HCT116 (cell line): ENCODE data around the gene SMAD7. TPM values are rescaled to one million over a fixed set of nuclear protein-coding genes. Genes with fewer than 3 reads are reported as not detected.
A peak's percentile ranks its signal among the peaks of the same experiment; 100 is the strongest.

Experiments used
- ATAC-seq: fragments of 200-7000 bp; cut with Tn5 transposase; 2 replicates; pipeline ENCODE4 v1.9.1; 2020; ENCODE audit warnings: mild to moderate bottlenecking, moderate library complexity
- BruUV-seq: library from RNA; stranded (reverse); fragments of 400-500 nt; replicated peaks from 2 replicates; lab custom pipeline; 2021; lab: Mats Ljungman, UMichigan
- CTCF ChIA-PET: fragments of 300-600 bp; sonication (Branson Sonifier 250); formaldehyde crosslinking; loops from one replicate; lab custom pipeline; 2021; ENCODE audit warnings: antibody characterized with exemption; lab: Charles Lee
- POLR2A ChIA-PET: fragments of 300-600, 350-600 bp; sonication (Branson Sonifier 250); formaldehyde crosslinking; loops from one replicate; lab custom pipeline; 2021; ENCODE audit warnings: antibody characterized with exemption; lab: Charles Lee
- RAD21 ChIA-PET, 2 experiments: fragments of 300-600 bp; sonication (Branson Sonifier 250); formaldehyde crosslinking; loops; one replicate each; lab custom pipeline; 2023; ENCODE audit warnings: low total read pairs in 2 of 2; ENCODE audit not compliant: uncharacterized antibody in 2 of 2, unreplicated experiment in 2 of 2, low non-redundant PET in 1 of 2; lab: Charles Lee
- DNase-seq: peaks from one replicate; pipeline ENCODE4 v3.0.0-alpha.2; 2010; ENCODE audit warnings: low read depth, low spot score
- H2AFZ ChIP-seq: fragments of 200-600 bp; shearing (Covaris generic), sonication (generic); 2 replicates; pipeline ENCODE4 v1.6.1; 2017; ENCODE audit warnings: low read depth, mixed run types, mixed read lengths, antibody characterized with exemption, low read length; ENCODE audit not compliant: poor library complexity, severe bottlenecking
- H3K27ac ChIP-seq: 2 replicates; pipeline ENCODE4 v1.5.1; 2012; ENCODE audit warnings: low read depth, low read length
- H3K27me3 ChIP-seq: fragments of 200-600 bp; sonication (generic); 2 replicates; pipeline ENCODE4 v1.6.1; 2016; ENCODE audit warnings: mixed run types, low read length, mixed read lengths; ENCODE audit not compliant: insufficient read depth
- H3K36me3 ChIP-seq, 2 experiments: fragments of 200-500 bp in 1 of 2; fragments of 200-600 bp in 1 of 2; sonication (Bioruptor generic) in 1 of 2; sonication (generic) in 1 of 2; 2 replicates each; pipeline versions ENCODE4 v1.5.1 to v1.6.1; 2014 to 2016; ENCODE audit warnings: low read length in 2 of 2, inconsistent platforms in 1 of 2, mixed read lengths in 1 of 2, mixed run types in 1 of 2; ENCODE audit not compliant: insufficient read depth in 2 of 2, control insufficient read depth in 1 of 2
- H3K4me1 ChIP-seq, 2 experiments: fragments of 200-600 bp in 1 of 2; sonication (generic) in 1 of 2; 2 replicates each; pipeline versions ENCODE4 v1.5.1 to v1.6.1; 2012 to 2017; ENCODE audit warnings: low read length in 2 of 2, inconsistent platforms in 1 of 2, mild to moderate bottlenecking in 1 of 2, mixed read lengths in 1 of 2, mixed run types in 1 of 2, moderate library complexity in 1 of 2; ENCODE audit not compliant: insufficient read depth in 2 of 2, control insufficient read depth in 1 of 2
- H3K4me2 ChIP-seq: fragments of 200-600 bp; sonication (generic); 2 replicates; pipeline ENCODE4 v1.6.1; 2017; ENCODE audit warnings: mixed run types, low read length, mixed read lengths
- H3K4me3 ChIP-seq, 2 experiments: fragments of 200-600 bp in 1 of 2; sonication (generic) in 1 of 2; replicated peaks in 1 of 2; 2 replicates each; pipeline ENCODE4 v1.5.1; 2011 to 2016; ENCODE audit warnings: low read length in 2 of 2, control low read depth in 1 of 2, low read depth in 1 of 2, mild to moderate bottlenecking in 1 of 2, mixed read lengths in 1 of 2, mixed run types in 1 of 2
- H3K79me2 ChIP-seq: fragments of 200-600 bp; sonication (generic); 2 replicates; pipeline ENCODE4 v1.6.1; 2017; ENCODE audit warnings: mild to moderate bottlenecking, mixed run types, low read length, moderate library complexity, mixed read lengths; ENCODE audit not compliant: insufficient read depth
- H3K9ac ChIP-seq: fragments of 200-600 bp; sonication (generic); 2 replicates; pipeline ENCODE4 v1.6.1; 2016; ENCODE audit warnings: low read length, mixed read lengths
- H3K9me2 ChIP-seq: fragments of 200-600 bp; sonication (generic), shearing (Covaris generic); 2 replicates; pipeline ENCODE4 v1.6.1; 2017; ENCODE audit warnings: mixed run types, mild to moderate bottlenecking, moderate library complexity; ENCODE audit not compliant: insufficient read depth
- H3K9me3 ChIP-seq, 2 experiments: fragments of 200-500 bp in 1 of 2; fragments of 200-600 bp in 1 of 2; sonication (Bioruptor generic) in 1 of 2; sonication (generic) in 1 of 2; 2 replicates each; pipeline ENCODE4 v1.6.1; 2014 to 2017; ENCODE audit warnings: low read length in 2 of 2, mixed read lengths in 2 of 2, inconsistent platforms in 1 of 2, low read depth in 1 of 2, mild to moderate bottlenecking in 1 of 2, mixed run types in 1 of 2, moderate library complexity in 1 of 2; ENCODE audit not compliant: control insufficient read depth in 1 of 2, insufficient read depth in 1 of 2
- H4K20me1 ChIP-seq: fragments of 200-600 bp; sonication (generic), shearing (Covaris generic); 2 replicates; pipeline ENCODE4 v1.6.1; 2017; ENCODE audit warnings: mixed run types, mild to moderate bottlenecking, moderate library complexity; ENCODE audit not compliant: insufficient read depth
- ATF3 ChIP-seq: IDR thresholded peaks from 2 replicates; pipeline ENCODE4 v1.6.1; 2012
- EGR1 ChIP-seq: IDR thresholded peaks from 2 replicates; pipeline ENCODE4 v1.6.1; 2012; ENCODE audit warnings: low read depth
- ELF1 ChIP-seq: IDR thresholded peaks from 2 replicates; pipeline ENCODE4 v1.6.1; 2012; ENCODE audit warnings: low read depth, borderline replicate concordance
- FOSL1 ChIP-seq: IDR thresholded peaks from 2 replicates; pipeline ENCODE4 v1.6.1; 2012; ENCODE audit warnings: low read depth
- RAD21 ChIP-seq: IDR thresholded peaks from 2 replicates; pipeline ENCODE4 v1.6.1; 2012; ENCODE audit warnings: low read depth, mild to moderate bottlenecking
- REST ChIP-seq: IDR thresholded peaks from 2 replicates; pipeline ENCODE4 v1.6.1; 2012; ENCODE audit warnings: low read depth
- TCF7L2 ChIP-seq: IDR thresholded peaks from 2 replicates; pipeline ENCODE4 v1.7.0; 2011; ENCODE audit warnings: borderline replicate concordance, inconsistent platforms; ENCODE audit not compliant: insufficient read depth, insufficient read length; ENCODE audit errors: extremely low read depth
- ZBTB33 ChIP-seq: IDR thresholded peaks from 2 replicates; pipeline ENCODE4 v1.6.1; 2011; ENCODE audit warnings: mild to moderate bottlenecking, low read length, moderate library complexity; ENCODE audit not compliant: insufficient replicate concordance; ENCODE audit errors: extremely low read depth
- intact Hi-C: fragments of 100-400 bp; cut with micrococcal nuclease; formaldehyde crosslinking; loops from 2 replicates; pipeline ENCODE4 v1.10.0; 2022
- total RNA-seq: library from RNA; stranded (reverse); gene quantifications from one replicate; pipeline ENCODE4 v1.2.1, GENCODE V29; 2021; ENCODE audit not compliant: unreplicated experiment

SMAD7 gene
- total RNA-seq, 1 experiment from 2014 or later, result 7.2 TPM

GRCh38 chr18:48989304-48990303, 38.8 kb upstream of the SMAD7 start:
- no peaks in the 10 kb centered on the region for H3K9me3 ChIP-seq
- CTCF ChIA-PET, result no interaction called here
- no peaks in the 10 kb centered on the region for H3K36me3 ChIP-seq
- H3K9ac ChIP-seq, result no peak overlapping the region
- H3K9me2 ChIP-seq, result no peaks in the 10 kb centered on the region
- H3K79me2 ChIP-seq, result no peaks in the 10 kb centered on the region
- no TSS peak for BruUV-seq
- H3K4me2 ChIP-seq, result peak overlapping the region; percentile 68; the same call in 1 of the 2 replicates
- H3K4me3 ChIP-seq, result no peak overlapping the region
- intact Hi-C loops, result no loop called here
- no peak overlapping the region for H2AFZ ChIP-seq
- H3K27me3 ChIP-seq, result no peaks in the 10 kb centered on the region
- ATAC-seq (no peak), DNase-seq (no peak)
- H4K20me1 ChIP-seq, result no peaks in the 10 kb centered on the region
- H3K27ac ChIP-seq, result no peak overlapping the region
- H3K4me1 ChIP-seq, result peaks cover 11 to 48% of the 10 kb centered on the region in 2 experiments
- POLR2A ChIA-PET, result interaction anchor here (1.5 kb wide), 1 partner anchor 8 kb away, joined by 6 read pairs; no protein-coding TSS in a partner anchor
- no peak for TF ChIP-seq ATF3
- TF ChIP-seq EGR1, result no peak
- no peak for TF ChIP-seq FOSL1
- no peak for TF ChIP-seq ELF1
- no peak for TF ChIP-seq RAD21
- RAD21 ChIA-PET, result no interaction called here

GRCh38 chr18:48988508-48989303, 37.9 kb upstream of the SMAD7 start:
- Histone ChIP-seq H3K4me3 (no peak overlapping the region), H3K27ac (no peak overlapping the region), H3K9me3 (no peaks in the 10 kb centered on the region), H3K79me2 (no peaks in the 10 kb centered on the region), H3K27me3 (no peaks in the 10 kb centered on the region), H4K20me1 (no peaks in the 10 kb centered on the region), H3K4me2 (no peak overlapping the region), H2AFZ (no peak overlapping the region), H3K9me2 (no peaks in the 10 kb centered on the region), H3K9ac (no peak overlapping the region), H3K36me3 (no peaks in the 10 kb centered on the region), H3K4me1 (peaks cover 15 to 48% of the 10 kb centered on the region in 2 experiments)
- intact Hi-C loops, result no loop called here
- BruUV-seq, result no TSS peak
- ChIA-PET RAD21 (interaction anchor here in 1 of 2 experiments (0.6 kb wide), 1 partner anchor 94 kb away, joined by 5 read pairs; no protein-coding TSS in a partner anchor), POLR2A (interaction anchor here (1.5 kb wide), 1 partner anchor 9 kb away, joined by 6 read pairs; no protein-coding TSS in a partner anchor), CTCF (no interaction called here)
- no peak for ATAC-seq
- DNase-seq, result no peak
- TF ChIP-seq ELF1 (no peak), EGR1 (no peak), RAD21 (no peak), REST (no peak), TCF7L2 (no peak), ZBTB33 (no peak)
